GM21381 (cell line): ENCODE results near the gene GPR15.

Experiments used
- ATAC-seq: cut with Tn5 transposase; IDR thresholded peaks from one replicate; pipeline ENCODE4 v1.9.1; 2021; ENCODE audit warnings: mild to moderate bottlenecking, moderate library complexity; ENCODE audit not compliant: unreplicated experiment

Gene GPR15

DNA sequence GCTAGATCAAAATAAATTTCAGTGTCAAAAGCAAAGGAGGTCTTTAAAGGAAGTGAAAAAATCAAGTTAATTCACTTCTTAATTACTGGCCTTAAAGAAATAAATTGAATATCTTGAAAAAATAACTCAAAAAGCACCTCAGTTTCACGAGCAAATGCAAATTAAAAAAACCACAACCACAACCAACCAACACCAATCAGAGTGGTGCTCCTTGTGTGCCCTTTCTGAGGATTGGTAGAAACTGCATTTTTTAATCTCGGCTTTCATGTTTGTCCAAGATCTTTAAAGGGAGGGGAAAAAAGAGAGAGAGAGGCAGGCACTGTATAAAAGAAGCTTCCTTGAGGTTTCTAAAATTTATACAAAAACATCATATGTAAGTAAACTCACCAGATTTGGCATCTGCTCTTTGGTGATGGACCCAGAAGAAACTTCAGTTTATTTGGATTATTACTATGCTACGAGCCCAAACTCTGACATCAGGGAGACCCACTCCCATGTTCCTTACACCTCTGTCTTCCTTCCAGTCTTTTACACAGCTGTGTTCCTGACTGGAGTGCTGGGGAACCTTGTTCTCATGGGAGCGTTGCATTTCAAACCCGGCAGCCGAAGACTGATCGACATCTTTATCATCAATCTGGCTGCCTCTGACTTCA lies at the start of gene GPR15:
Gene GPR15 (plus strand): TSS at position 357 of the 653 bp plus-strand sequence. CDS start 56 bp downstream, at position 413.
- peak; percentile 29 for ATAC-seq

DNA sequence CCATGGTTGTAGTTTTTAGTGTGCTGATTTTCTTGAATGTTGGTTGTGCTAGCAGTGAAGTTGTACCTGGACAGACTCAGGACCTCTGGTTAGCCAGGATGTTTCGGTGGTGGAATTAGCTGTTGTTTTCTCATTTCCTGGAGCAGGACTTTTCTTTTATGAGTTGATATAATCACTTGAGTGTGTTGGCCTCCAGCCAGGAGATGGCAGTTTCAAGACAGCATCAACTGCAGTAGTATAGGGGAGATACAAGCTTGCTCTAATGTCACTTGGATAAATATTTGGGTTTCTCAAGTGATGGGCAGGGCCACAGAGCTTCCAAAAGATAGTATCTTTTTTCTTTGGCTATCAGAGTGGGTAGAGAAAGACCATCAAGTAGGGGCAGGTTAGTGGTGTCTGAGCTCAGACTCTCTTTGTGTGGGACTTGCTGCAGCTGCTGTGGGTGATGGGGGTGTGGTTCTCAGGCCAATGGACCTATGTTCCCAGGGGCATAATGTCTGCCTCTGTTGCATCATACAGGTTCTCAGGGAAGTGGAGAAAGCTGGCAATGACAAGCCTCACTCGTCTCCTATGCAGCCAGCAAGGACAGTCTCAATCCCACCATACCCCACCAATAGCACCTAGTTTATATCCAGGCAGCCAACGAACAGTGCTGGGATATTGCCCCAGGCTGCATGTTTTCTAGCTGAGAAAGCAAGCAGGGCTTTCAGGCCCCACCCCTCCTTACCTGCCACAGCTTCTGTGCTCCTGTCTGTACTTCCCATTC lies 48.9 kb upstream of the GPR15 start:
- no peak for ATAC-seq

DNA sequence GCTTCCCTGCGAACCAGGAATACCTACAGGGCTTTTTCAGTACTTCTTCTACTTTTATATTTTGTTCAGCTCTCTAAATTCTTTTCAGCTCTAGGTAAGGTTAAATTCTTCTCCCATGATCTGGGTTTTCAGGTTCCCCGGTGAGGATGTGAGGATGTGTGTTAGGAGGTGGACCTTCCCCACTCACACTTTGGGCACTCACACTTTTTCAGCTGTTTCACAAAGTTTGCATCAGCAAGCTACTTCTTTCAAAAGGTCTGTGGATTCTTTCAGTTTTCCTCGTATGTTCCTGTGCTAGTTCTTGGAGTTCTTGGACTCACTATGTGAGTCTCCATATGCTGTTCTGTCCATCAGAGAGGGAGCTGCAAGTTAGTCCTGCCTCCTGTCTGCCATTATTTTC lies 48.2 kb upstream of the GPR15 start:
- no peak for ATAC-seq

DNA sequence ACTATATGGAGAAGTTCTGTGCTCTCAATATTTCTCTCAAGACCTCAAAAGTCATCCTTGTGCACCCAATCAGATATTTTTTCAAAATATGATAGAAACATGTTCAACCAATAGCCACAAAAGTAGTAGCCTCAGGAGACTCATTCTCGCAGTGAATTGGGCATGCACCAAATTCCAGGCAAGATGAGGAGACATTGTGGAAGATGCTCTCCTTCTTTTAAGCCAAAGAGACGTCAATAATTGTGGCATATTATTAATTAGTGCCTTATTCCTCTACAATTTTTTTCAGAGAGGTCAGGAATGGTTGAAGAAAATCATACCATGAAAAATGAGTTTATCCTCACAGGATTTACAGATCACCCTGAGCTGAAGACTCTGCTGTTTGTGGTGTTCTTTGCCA lies 34.4 kb upstream of the GPR15 start, which contains the start of gene OR5K2:
Gene OR5K2 (plus strand): TSS at position 301 of the 400 bp plus-strand sequence. CDS start 0 bp downstream, at position 301.
- ATAC-seq, result no peak

DNA sequence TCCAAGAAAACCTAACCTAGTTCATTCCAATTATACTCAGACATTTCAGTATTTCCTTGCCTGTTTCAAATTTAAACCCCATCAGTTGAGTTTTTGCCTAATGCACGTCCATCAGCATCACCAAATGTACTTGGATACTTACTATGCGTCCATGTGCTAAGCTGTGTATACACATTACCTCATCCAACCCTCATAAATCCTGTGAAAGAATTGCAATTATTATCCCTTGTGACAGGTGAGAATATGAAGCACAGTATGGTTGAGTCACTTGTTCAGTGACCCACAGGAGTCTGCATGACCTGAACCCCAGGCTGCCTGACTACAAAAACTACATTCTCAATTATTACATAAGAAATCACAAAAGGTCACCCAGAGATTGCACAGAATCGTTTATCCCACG lies 31.8 kb upstream of the GPR15 start:
- no peak for ATAC-seq

DNA sequence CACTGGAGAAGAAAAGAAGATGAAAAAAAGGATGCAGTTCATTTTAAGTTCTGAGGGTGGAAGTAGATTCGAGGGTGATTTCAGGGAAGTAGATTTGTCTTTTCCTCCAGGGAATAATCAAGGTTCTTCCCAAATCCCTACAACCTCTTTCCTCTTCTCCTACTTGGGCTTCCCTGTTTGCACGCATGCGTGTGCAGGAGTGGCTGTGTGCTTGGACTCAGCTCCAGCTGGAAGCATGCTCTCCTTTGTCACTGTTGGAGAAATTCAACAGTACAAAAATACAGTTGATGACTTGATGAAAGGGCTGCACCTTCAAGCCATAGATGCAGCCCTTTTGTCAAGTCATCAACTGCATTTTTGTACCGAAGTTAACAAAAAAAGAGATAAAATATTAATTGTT lies 30.5 kb upstream of the GPR15 start:
- ATAC-seq, result no peak

DNA sequence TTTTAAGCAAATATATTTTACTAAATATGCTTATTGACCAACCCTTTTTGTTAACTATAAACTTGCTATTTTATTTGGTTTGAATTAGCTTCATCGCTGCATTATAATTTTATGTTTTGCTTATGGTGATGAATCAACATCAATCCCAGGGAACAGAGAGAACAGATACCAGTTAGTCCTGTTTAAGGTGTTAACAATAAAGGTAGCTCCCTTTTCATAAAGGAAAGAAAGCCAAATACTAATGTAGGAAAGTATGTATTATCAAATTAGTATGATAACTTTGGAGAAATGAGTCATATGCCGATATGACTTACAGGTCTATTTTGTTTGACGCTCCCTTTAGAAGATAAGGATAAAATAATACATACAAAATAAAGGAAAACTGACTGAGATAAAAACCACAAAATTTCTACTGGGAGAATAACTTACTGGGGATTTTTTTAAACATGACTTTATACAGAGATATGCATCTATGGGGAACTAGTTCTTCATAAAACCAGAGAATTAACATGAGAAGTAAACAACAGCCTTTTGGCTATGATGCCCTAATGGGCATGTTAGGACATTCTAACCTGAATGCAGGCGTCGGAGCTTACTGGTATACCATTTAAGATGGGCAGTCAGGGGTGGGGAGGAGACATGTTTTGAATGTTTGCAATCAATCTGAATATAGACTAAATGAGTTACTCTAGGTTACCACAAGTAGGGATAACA lies 29.8 kb upstream of the GPR15 start:
- no peak for ATAC-seq

DNA sequence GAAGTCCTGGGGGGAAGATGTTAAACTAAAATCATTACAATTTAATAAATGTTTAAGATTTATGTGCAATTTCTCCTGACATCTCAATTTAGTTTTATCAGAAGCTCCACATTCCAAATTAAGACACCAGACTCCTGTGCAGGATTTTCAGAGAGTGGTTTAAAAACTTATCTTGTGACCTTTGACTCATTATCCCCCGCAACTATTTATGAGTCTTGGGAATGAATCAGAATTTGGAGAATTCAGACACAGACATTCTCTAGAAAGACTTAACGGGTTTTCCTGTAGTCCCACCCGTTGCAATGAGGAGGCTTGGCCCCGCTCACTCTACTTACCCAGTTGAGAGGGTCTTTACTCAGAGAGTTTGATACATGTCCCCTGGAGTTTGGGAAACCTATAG lies 27.2 kb upstream of the GPR15 start:
- no peak for ATAC-seq

DNA sequence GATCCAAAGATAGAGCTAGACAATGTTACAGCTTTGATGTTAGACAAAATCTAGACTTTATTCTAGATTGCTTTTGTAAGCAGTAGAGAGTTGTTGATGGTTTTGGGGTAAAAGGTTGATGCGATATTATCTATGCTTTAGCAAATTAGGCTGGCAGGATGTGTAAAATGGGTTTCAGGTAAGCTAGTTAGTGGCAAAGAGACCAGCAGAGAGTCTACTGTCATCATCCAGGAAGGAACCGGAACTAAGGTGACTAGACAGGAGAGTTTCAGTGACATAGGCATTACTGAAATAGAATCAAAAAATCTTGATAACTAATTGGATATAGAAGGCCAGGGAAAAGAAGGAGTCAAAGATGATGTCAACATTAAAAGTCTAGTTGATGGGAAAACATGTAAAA lies 23.2 kb upstream of the GPR15 start:
- ATAC-seq, result no peak

DNA sequence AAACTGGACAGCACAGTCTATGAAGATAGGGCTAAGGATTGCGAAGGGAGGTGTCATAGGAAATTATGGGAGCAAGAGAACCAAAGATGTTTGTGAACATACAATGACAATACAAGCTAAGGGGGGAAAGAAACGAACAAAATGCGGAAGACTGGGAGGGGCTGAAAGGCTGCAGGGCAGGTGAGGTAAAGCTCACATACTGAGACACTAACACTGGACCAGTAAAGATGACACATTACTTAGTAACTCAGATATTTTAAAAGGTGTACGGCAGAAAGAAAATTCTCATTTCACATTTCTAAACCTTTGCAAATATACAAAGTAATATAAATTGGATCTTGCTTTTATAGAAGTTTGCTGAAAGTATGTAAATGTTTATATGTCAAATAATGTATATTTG lies 19.2 kb upstream of the GPR15 start:
- no peak for ATAC-seq

DNA sequence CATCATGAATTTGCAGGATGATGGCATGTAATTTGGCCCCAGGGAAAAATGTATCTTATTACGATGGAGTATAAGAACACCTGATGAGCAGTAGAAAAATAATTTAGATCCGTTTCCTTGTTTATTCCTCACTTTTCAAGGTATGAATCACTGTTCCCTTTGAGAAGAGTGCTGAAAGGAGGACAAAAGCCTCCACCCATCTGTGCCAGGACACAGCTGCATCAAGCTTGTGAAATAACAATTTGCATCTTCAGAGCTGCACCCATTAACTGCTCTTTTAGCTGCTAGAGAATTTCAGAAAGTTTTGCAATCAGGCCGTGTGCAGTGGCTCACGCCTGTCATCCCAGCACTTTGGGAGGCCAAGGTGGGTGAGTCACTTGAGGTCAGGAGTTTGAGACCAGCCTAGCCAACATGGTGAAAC lies 18.7 kb upstream of the GPR15 start:
- ATAC-seq, result no peak

DNA sequence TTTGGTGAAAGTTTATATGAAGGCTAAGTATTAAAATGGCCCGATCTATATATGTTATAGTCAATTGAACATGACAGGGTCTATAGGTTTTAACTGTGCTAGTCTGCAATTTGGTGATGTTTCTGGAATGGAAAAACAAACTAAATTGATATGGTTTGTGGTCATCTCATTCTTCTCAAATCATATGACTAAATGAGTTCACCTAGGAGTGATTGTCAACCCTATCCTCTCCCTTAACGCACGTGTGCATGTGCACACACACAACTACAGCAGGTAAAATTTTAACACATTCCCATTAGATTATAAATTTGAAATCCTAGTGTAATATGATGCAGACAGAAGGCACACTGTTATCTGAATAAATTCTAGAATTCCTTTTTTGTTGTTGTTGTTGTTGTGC lies 18.0 kb upstream of the GPR15 start:
- ATAC-seq, result no peak

DNA sequence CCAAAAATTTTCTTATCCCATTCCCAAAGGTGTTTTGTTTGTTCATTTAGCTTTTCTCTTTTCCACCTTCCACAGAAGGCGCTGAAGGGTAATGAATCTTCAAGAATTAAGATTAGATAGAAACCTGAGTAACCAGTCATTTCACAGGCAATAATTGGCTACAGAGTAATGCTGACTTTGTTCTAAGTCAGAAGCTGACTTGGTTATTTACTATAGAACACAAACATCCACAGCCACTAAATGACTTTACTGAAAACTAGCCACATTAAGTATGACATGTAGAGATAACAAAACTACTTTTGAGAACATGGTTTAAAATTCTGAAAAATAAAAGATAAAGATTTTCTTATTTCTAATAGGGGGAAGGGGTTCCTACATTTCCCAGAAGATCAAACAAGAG lies 16.8 kb upstream of the GPR15 start:
- no peak for ATAC-seq

DNA sequence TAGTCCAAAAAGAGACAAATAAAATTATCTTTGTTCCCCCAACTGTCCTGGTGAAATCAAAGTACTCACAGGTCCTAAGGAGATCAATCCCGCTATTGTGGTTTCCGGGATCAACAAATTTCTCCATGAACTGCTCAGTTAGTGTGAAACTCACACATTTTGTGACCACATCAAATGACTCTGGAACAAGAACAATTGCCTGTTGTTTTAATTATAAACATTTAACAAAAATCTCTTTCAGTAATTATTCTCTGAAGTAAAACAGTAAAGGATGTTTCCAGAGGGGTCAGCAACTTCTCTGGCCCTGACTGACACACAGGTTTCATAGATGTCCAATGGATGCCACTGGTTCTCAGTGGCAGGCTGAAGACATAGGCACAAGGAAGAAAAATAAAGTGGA lies 13.0 kb upstream of the GPR15 start:
- ATAC-seq, result no peak

DNA sequence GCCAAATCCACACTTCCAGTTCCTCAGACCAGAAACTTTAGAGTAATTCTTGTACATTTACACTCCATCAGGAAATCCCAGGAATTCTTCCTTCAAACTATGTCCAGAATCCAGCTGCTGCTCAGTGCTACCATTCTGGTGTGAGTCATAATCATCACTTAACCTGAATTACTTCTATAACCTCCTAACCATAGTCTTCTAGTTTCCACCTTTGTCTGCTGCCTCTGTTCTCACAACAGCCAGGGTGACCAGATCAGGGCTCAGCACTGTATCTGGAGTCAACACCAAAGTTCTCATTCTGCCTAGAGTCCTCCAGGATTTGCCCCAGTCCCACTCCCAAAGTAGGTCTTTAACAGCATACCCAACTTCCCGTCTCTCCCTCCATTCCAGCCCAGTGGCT lies 12.4 kb upstream of the GPR15 start:
- no peak for ATAC-seq

DNA sequence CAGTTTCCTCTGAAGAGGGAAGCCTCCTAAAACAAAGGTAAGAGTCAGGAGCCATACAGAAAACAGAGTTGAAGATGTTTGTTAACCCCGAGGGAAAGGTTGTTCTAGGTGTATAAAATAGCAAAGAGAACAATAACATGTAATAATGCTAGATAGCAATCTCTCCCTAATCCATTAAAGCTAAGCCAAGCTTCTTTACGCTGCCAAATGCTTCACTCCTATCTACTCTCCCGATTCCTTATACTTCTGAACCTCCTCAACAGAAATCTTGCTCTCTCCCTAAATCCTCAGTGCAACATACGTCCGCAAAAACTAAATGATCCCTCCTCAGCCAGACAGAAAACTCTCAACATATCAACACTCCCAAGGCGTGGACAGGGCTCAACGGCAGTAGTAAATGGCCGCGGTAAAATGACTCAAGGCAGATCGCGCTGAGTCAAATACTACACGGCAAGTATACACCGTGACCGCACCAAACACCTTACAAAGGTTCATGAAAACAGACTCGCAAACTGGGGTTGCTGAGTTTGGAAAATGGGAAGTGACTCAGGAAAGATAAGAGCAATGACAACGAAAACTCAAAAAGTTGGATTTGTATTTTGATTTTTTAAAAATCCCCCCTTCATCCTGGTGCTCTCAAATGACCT lies 9.8 kb upstream of the GPR15 start:
- peak; percentile 39 for ATAC-seq

DNA sequence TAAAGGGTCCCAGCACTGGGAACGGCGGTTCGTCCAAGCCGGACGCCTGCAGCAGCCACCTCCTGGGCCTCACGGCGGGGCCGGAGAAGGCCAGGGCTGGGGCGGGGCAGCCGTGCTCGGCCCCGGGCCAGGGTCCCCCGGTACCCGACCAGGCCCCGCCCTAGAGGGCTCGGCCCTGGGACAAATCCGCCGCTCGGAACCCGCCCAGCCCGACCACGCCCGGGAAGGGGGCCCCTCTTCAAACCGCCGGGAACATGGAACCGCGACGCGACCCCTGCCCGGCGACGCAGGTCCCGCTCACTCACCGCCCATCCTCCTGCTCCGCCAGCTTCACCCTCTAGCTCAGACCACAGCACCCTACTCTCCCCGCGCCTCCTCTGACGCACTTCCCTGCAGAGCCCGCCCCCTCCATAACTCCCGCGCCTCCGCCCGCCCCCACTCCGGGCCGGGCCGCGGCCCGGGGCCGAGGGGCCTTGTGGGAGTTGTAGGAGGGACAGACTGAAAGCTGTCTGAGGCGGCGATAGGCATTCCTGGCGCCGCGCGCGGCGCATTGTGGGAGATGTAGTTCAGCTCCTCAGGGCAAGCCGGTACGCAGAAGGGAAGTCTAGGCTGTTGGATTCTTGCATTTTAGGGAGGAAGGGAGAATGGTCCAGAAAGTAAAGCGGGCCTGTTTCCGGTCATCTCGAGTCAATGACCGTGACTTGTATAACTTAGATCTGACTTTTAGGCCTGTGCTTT lies 9.1 kb upstream of the GPR15 start, which contains the start of gene CLDND1:
Gene CLDND1 (minus strand): TSS at position 359 of the 738 bp plus-strand sequence. CDS start 1,478 bp downstream, outside the sequence.
- peak; percentile 86 for ATAC-seq

DNA sequence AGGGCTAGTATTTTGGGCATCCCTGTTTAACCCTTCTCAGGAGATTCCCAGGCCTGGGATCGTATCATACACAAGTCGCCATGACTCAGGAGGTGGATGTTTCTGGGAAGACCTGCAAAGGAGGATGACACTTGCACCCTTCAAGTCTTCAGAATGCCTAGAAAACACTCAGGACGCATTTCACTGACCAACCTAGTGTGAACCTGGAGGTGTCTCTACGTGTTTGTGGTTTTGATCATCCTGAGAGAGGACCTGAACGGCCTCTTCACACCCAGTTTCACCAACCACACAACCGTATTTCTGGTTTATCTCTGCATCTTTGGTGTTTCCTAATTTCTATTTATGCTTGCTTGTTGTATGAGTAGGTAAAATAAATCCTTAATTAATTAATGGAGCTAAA lies 6.3 kb upstream of the GPR15 start:
- no peak for ATAC-seq

DNA sequence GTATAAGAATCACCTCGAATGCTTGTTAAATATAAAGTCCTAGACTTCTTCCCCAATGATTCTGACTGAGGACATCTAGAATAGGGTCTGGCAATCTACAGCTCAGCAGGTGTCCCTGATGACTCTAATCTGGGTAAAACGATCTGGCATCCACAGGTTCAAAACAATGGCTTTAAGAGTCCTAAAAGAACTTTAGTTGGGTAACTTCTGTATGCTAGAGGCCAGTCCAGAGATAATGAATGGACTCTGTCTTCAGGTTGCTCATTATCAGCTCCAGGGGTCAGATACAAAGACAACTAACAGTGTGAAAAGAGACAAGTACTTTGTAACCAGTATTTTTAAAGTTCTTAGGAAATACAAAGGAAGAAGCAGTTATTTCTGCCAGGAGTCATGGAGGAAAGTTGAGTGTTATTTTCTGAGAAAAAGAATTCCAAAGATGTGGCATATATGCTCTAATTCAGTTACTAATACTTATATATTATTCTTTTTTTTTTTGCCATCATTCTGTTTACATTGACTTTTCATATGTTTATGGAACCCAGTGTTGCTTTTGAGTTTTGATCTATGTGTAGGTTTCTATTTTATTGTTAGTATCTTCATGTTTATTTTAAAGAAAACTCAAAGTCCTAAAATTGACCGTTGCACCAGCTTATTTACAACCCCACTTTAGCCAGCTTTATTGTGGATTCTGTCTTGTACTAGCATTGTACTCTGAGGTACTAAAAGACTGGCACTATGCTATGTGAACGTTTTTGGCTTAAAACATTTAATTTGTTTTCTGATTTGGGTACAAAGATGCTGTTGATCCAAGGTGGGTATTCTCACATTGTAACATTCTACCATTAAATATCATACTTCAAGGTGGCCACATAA lies 3.1 kb upstream of the GPR15 start:
- no peak for ATAC-seq
